CD1c-positive myeloid dendritic cell (primary cell): ENCODE results near the gene EEF1AKMT1.
"Not testable (repeated sequence)": the region's sequence is repeated elsewhere in the genome, so short reads cannot be mapped to it uniquely, and the experiment has no call there.

Experiments
- DNase-seq: peaks from one replicate; pipeline ENCODE4 v3.0.0-alpha.2; 2016; ENCODE audit errors: extremely low spot score

The EEF1AKMT1 gene

GRCh38 chr13:20699715-20700114 lies 74.0 kb downstream of the EEF1AKMT1 start:
- no peak for DNase-seq

DNA sequence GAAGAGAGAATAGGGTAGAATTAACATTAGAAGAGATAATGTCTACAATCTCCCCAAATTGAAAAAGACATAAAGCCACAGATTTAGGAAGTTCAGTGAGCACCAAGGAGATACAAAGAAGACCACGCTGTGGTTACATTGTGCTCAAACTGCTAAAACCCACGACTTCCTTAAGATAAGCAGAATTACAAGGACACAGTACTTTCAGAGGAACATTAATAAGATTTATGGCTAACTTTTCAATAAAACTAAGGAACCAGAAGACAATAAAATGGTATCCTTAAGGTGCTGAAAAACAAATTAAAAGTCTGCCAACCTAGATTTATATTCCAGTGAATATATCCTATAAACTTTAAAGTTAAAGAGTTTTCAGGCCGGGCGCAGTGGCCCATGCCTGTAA lies 77.7 kb downstream of the EEF1AKMT1 start:
- no peak for DNase-seq

DNA sequence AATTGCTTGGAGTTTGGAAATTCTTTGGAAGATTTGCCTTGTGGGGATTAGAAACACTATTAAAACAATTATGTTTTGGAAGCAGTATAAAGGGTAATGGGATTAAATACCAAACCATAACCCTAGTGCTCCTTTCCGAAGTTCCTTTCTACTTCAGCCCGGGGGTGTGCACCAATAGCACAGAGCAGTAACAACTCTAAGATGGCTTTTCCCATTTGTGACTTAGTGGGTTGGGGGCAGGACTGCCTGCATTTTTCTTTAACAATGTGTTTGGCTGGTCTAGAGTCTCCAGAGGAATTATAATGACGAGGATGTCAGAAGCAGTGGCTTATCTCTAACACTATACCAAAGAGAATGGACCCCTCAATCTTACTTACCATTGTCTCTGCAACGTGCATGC lies 82.1 kb downstream of the EEF1AKMT1 start:
- DNase-seq: no peak

DNA sequence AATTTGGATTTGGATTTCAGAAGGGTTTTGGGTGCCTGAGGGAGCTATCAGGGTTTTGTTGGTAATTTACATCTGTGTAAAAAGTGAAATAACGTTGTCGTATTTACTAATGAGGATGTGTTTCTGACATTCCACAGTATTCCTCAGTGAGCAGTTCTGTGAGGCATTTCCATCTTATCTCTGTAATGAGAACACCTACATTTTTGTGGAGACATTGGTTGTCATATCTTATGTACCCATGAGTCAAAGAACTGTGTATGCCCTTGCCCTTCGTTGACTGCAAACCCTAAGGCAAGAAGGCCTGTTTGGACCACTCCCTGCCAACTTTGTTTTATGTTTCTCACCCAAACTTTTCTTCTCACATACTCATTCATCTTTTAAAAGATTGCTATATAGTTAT lies 84.5 kb downstream of the EEF1AKMT1 start:
- no peak for DNase-seq

GRCh38 chr13:20686863-20687579 lies 86.7 kb downstream of the EEF1AKMT1 start:
- DNase-seq: no peak

DNA sequence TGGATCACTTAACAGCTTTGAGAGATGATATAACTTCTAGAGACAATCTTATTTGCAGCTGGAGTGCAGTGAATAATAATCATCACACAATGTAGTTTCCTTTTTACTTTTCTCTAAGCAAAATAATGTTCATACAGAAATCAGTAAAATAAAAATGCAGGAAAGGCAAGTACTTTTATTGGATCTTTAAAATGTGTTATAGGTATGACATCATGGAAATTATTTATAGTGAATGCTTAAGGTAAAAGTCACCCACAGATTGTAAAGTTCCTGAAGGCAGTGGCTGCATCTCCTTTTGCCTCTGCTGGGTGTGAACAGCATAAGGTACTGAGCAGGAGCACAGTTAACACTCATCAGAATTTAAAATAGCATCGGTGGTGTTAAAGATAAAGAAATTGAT lies 87.6 kb downstream of the EEF1AKMT1 start:
- no peak for DNase-seq

- no peak for DNase-seq
Measured at GRCh38 chr13:20685092-20685491, 88.7 kb downstream of the EEF1AKMT1 start.

DNA sequence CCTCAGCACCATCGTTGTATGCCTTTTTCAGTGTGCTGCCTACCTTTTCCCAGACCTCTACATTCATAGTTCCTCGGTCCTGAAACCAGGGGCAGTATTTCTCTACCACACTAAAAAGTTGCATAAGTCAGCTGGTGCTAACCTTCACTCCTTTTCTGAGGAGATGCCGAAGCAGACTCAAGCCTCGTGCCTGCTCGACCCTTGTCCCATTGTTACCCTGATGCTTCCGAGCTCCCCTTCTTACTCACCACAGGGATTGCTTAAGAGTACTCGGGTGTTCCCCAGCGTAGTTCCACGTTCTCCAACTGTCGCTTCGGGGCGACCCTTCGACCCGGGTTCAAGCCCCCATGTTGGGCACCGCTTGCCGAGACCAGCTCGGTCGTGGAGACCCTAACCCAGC lies 89.2 kb downstream of the EEF1AKMT1 start:
- peak; percentile 8 for DNase-seq

- DNase-seq: no peak
Measured at GRCh38 chr13:20684041-20684440, 89.7 kb downstream of the EEF1AKMT1 start.

- no peak for DNase-seq
Measured at GRCh38 chr13:20682061-20682460, 91.7 kb downstream of the EEF1AKMT1 start.

DNA sequence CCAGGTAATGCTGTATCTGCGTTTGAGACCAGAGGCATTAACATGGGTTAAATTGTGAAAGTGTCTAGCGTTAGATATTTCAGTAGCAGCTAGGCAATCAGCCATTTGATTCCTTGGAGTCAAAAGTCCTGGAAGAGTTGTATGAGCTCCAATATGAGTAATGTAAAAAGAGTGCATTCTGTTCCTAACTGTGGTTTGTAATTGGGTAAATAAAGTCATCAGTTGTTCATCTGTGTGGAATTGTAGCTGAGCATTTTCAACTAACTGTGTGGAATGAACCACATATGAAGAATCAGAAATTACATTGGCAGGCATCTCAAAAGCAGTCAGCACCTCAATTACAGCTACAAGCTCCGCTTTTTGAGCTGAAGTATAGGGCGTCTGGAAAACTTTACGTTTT lies 92.3 kb downstream of the EEF1AKMT1 start:
- DNase-seq: not testable (repeated sequence)

- DNase-seq: no peak
Measured at GRCh38 chr13:20680416-20681080, 93.2 kb downstream of the EEF1AKMT1 start.

GRCh38 chr13:20679879-20680278 lies 93.9 kb downstream of the EEF1AKMT1 start:
- no peak for DNase-seq
